ENCODE data around the gene TET2. TPM values are rescaled to one million over a fixed set of nuclear protein-coding genes. Genes with fewer than 3 reads are reported as not detected.

TET2 gene
- total RNA-seq, 1 donor, result 18.1 TPM

- H3K4me3 ChIP-seq (ENCODE audit: low read depth, low read length), result no peak overlapping the region
- no peak for DNase-seq (ENCODE audit: low read depth)
- no peak for TF ChIP-seq CTCF (IDR thresholded peaks at IDR 0.05; ENCODE audit: insufficient read depth, low read depth, low read length)
Measured at GRCh38 chr4:105215609-105216313, 69.1 kb downstream of the TET2 start.

GRCh38 chr4:105225500-105225899, 78.8 kb downstream of the TET2 start:
- no peak overlapping the region for H3K4me3 ChIP-seq (ENCODE audit: low read depth, low read length)
- no peak for TF ChIP-seq CTCF (IDR thresholded peaks at IDR 0.05; ENCODE audit: insufficient read depth, low read depth, low read length)
- no peak for DNase-seq (ENCODE audit: low read depth)

GRCh38 chr4:105227054-105227453, 80.4 kb downstream of the TET2 start:
- no peak for TF ChIP-seq CTCF (IDR thresholded peaks at IDR 0.05; ENCODE audit: insufficient read depth, low read depth, low read length)
- no peak for DNase-seq (ENCODE audit: low read depth)
- H3K4me3 ChIP-seq (ENCODE audit: low read depth, low read length), result no peak overlapping the region

- no peak for DNase-seq (ENCODE audit: low read depth)
- no peak overlapping the region for H3K4me3 ChIP-seq (ENCODE audit: low read depth, low read length)
- no peak for TF ChIP-seq CTCF (IDR thresholded peaks at IDR 0.05; ENCODE audit: insufficient read depth, low read depth, low read length)
Measured at GRCh38 chr4:105230287-105230686, 83.6 kb downstream of the TET2 start.

- peak; percentile 22 for DNase-seq (ENCODE audit: low read depth)
- TF ChIP-seq CTCF (IDR thresholded peaks at IDR 0.05; ENCODE audit: insufficient read depth, low read depth, low read length), result no peak
- H3K4me3 ChIP-seq (ENCODE audit: low read depth, low read length), result no peak overlapping the region
Measured at GRCh38 chr4:105232374-105232773, 85.7 kb downstream of the TET2 start.

GRCh38 chr4:105234582-105234981, 87.9 kb downstream of the TET2 start:
- no peak for TF ChIP-seq CTCF (IDR thresholded peaks at IDR 0.05; ENCODE audit: insufficient read depth, low read depth, low read length)
- H3K4me3 ChIP-seq (ENCODE audit: low read depth, low read length), result no peak overlapping the region
- no peak for DNase-seq (ENCODE audit: low read depth)
